ENCODE data around the gene ARHGEF1. TPM values are rescaled to one million over a fixed set of nuclear protein-coding genes. Genes with fewer than 3 reads are reported as not detected.

Gene ARHGEF1
- total RNA-seq, 2 donors from 2014 or later = 75.3 to 104 TPM

- Histone ChIP-seq H3K27me3 (replicated peaks; ENCODE audit: insufficient read depth) (no peaks in the 10 kb centered on the region), H3K27ac (peak overlapping the region; percentile 95), H3K4me3 (peak overlapping the region; percentile 96), H3K9me3 (no peaks in the 10 kb centered on the region), H3K36me3 (peaks cover 23% of the 10 kb centered on the region), H3K4me1 (ENCODE audit: control insufficient read depth in 1 of 2, low read depth in 2 of 2) (peaks cover 22 to 30% of the 10 kb centered on the region in 2 donors)
- no peak for DNase-seq (ENCODE audit: low spot score)
- ATAC-seq (ENCODE audit: insufficient number of reproducible peaks, low FRiP score, low read depth) = no peak
- no peak for TF ChIP-seq CTCF (IDR thresholded peaks at IDR 0.05)
Measured at GRCh38 chr19:41859213-41859617, 23.8 kb upstream of the ARHGEF1 start.

- peak; percentile 78 for TF ChIP-seq CTCF (IDR thresholded peaks at IDR 0.05)
- Histone ChIP-seq H3K9me3 (no peaks in the 10 kb centered on the region), H3K27me3 (replicated peaks; ENCODE audit: insufficient read depth) (no peaks in the 10 kb centered on the region), H3K27ac (peak within 1 kb of the TSS; percentile 95), H3K4me3 (peak within 1 kb of the TSS; percentile 96), H3K4me1 (ENCODE audit: control insufficient read depth in 1 of 2, low read depth in 2 of 2) (peaks cover 22 to 30% of the 10 kb centered on the region in 2 donors), H3K36me3 (peaks cover 29% of the 10 kb centered on the region)
- ATAC-seq (ENCODE audit: insufficient number of reproducible peaks, low FRiP score, low read depth) = peak; percentile 98
- DNase-seq (ENCODE audit: low spot score) = peak; percentile 89
Measured at GRCh38 chr19:41859618-41860418, 23.2 kb upstream of the ARHGEF1 start, which contains the start of gene RPS19. TSS of gene RPS19 (plus strand) at chr19:41860255. CDS start at chr19:41860775, 520 bp downstream.

GRCh38 chr19:41860419-41861115, 22.4 kb upstream of the ARHGEF1 start:
- TF ChIP-seq CTCF (IDR thresholded peaks at IDR 0.05) = no peak
- ATAC-seq (ENCODE audit: insufficient number of reproducible peaks, low FRiP score, low read depth) (no peak), DNase-seq (ENCODE audit: low spot score) (no peak)
- no peaks in the 10 kb centered on the region for H3K9me3 ChIP-seq
- H3K4me3 ChIP-seq = peak overlapping the region; percentile 96
- peaks cover 36% of the 10 kb centered on the region for H3K36me3 ChIP-seq
- H3K4me1 ChIP-seq (ENCODE audit: control insufficient read depth in 1 of 2, low read depth in 2 of 2) = peaks cover 22 to 30% of the 10 kb centered on the region in 2 donors
- peak overlapping the region; percentile 95 for H3K27ac ChIP-seq
- no peaks in the 10 kb centered on the region for H3K27me3 ChIP-seq (replicated peaks; ENCODE audit: insufficient read depth)

- no peak for TF ChIP-seq CTCF (IDR thresholded peaks at IDR 0.05)
- peaks cover 22 to 30% of the 10 kb centered on the region in 2 donors for H3K4me1 ChIP-seq (ENCODE audit: control insufficient read depth in 1 of 2, low read depth in 2 of 2)
- DNase-seq (ENCODE audit: low spot score) (no peak), ATAC-seq (ENCODE audit: insufficient number of reproducible peaks, low FRiP score, low read depth) (no peak)
- H3K4me3 ChIP-seq = peak overlapping the region; percentile 96
- no peaks in the 10 kb centered on the region for H3K9me3 ChIP-seq
- H3K27me3 ChIP-seq (replicated peaks; ENCODE audit: insufficient read depth) = no peaks in the 10 kb centered on the region
- H3K36me3 ChIP-seq = peaks cover 37% of the 10 kb centered on the region
- H3K27ac ChIP-seq = peak overlapping the region; percentile 95
Measured at GRCh38 chr19:41861116-41861768, 21.7 kb upstream of the ARHGEF1 start.

GRCh38 chr19:41861846-41862245, 21.1 kb upstream of the ARHGEF1 start:
- peak overlapping the region; percentile 23 for H3K4me3 ChIP-seq
- peaks cover 22 to 30% of the 10 kb centered on the region in 2 donors for H3K4me1 ChIP-seq (ENCODE audit: control insufficient read depth in 1 of 2, low read depth in 2 of 2)
- peaks cover 37% of the 10 kb centered on the region for H3K36me3 ChIP-seq
- no peak for TF ChIP-seq CTCF (IDR thresholded peaks at IDR 0.05)
- no peaks in the 10 kb centered on the region for H3K27me3 ChIP-seq (replicated peaks; ENCODE audit: insufficient read depth)
- DNase-seq (ENCODE audit: low spot score) (no peak), ATAC-seq (ENCODE audit: insufficient number of reproducible peaks, low FRiP score, low read depth) (no peak)
- H3K27ac ChIP-seq = no peak overlapping the region
- H3K9me3 ChIP-seq = no peaks in the 10 kb centered on the region
